ENCODE data around the gene CYP27A1.

Gene CYP27A1

DNA sequence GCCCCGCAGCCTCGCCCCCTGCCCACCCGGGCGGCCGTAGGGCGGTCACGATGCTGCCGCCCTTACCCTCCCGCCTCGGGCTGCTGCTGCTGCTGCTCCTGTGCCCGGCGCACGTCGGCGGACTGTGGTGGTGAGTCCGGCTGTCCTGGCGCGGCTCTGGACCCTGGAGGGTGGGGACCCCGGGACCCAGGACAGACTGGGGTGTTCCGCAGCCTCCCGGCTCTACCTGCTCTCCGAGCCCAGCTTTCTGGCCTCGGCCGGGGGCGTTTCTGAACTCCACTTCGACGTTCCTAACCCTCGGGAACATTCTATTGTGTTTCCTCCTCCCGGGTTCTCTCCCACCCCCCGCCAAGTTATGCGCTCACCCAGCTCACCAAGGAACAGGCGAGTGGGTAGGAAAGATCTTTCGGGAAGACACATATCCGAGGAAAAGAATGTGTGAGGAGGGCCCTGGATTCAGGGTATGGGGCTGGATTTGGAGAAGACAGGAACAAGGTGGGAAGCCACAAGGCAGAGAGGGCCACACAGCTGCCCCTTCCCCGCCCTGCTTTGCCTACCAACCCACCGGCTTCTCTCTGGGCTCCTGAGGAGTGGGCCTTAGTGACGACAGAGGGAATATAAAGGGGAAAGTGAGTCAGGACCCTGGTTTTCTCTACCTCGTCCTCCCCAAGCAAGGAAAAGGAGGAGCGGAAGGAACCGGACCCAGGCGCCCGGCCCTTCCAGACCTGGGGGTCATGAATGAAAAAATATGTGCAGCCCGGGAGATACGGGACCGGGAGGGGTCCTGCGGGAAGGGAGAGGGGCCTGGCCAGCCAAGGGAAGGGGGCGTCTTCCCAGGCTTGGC is 78.3 kb downstream of the CYP27A1 start:
- DNase-seq = no peak

DNA sequence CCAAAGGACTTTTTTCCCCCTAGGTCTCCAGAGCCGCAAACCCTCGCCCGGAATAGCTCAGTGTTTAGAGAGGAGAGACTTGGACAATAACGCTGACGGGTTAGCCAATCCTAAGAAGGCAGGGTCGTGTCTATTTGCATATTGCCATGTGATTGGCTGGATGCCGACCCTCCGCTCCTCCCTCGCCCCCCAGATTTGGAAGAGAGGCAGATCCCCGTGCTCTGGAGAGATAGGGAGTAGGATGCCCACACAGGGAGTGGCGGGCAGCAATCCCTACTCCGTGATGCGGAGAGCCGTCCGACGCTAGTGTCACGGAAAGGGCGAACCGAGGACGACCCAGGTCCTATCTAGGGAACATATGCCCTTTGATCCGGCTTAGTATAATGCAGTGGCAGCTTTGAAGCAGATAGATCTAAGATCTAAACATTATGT is 79.0 kb downstream of the CYP27A1 start:
- no peak for DNase-seq

DNA sequence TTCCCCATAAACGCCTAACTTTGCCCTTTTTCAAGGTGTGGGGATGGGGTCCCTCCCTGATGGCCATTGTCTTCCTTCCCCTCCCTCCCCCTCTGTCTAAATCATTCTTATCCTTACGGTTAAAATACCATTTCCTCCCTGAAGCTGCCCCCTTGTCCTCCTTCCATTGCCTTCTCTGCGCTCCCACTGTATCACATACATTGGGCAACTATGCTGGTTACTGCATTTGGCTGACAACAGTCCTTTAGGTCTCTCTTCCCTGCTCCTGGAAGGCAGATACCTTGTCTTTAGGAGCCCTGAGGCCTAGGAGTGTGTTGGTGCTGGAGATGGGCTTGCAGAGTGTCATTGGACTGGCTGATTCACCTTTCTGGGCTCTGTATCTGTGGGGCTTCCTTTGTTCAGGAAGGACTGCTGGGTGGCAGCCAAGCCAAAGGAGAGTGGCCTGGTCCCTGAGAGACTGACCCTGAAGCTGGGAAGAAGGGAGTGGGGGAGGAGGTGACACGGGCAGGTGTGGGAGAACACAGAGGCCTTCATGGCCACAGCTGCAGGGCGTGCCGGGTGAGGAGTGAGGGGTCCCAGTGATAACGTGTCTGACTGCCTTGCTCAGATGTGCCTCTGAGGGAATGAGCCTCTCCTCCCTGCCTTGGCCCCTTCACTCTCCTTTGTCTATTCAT is 79.8 kb downstream of the CYP27A1 start:
- DNase-seq = no peak

DNA sequence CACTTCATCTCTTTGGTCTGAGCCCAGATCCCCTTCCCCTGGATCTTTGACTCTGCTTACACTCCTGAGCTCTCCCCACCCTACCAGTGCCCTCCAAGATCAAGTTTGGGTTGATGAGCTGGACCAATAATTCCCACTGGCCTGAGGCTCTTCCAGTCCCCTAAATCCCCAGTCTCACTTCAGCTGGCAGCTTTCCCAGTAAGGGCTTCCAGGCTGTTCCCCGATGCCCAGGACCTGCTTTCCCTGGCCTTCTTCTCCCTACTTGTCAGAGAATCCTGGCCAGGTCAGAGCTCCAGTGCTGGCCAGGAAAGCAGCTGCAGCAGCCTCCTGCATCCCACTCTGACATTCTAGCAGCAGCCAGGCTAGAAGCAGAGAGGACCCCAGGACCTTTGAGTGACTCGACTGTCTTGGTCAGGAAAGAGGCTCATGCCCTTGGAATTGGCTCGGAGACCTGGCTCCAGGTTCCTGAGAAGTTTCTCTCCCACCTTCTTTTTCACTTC is 81.1 kb downstream of the CYP27A1 start:
- no peak for DNase-seq
